OCI-M1 (cell line): ENCODE results near the gene KRTCAP2.
"Not testable (repeated sequence)": the region's sequence is repeated elsewhere in the genome, so short reads cannot be mapped to it uniquely, and the experiment has no call there.

ENCODE experiments used
- DNase-seq: peaks from one replicate; lab custom pipeline; 2025; lab: John Stamatoyannopoulos, UW

KRTCAP2 gene

DNA sequence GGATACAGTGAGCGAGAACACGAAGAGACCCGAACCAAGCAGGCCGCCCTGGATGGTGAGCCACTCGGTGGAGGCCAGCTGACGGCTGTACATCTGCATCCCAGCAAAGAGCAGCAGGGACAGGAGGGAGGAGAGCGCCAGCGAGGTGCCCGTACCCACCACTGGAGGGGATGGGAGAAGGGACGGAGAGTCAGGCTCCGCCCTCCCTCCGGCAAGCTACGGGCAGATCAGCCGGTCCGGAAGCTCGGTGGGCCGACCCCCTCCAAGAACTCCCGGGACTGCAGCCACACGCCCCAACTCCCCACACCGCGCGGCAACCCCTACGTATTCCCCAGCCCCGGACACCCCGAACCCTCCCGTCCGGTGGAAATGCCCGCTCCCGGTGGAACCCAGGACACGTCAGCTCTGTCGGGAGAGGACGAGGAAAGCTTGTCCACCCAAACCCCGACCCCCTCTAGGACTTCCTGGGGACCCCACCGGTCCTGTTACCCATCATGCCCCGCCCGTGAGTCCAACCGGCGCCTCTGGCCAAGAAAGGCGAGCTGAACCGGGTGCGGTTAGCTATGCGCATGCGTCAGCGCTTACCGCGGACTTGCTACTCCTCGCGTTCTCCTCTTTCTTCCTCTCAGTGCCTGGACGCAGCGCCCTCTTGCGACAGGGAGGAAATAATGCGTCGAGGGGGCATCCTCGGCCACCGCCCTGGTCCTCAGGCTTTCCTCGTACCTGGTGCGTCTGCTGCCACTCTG, at the start of gene KRTCAP2:
Gene KRTCAP2 (minus strand): TSS at position 573 of the 746 bp plus-strand sequence. CDS start 80 bp downstream, at position 493.
- DNase-seq, result peak; percentile 98

DNA sequence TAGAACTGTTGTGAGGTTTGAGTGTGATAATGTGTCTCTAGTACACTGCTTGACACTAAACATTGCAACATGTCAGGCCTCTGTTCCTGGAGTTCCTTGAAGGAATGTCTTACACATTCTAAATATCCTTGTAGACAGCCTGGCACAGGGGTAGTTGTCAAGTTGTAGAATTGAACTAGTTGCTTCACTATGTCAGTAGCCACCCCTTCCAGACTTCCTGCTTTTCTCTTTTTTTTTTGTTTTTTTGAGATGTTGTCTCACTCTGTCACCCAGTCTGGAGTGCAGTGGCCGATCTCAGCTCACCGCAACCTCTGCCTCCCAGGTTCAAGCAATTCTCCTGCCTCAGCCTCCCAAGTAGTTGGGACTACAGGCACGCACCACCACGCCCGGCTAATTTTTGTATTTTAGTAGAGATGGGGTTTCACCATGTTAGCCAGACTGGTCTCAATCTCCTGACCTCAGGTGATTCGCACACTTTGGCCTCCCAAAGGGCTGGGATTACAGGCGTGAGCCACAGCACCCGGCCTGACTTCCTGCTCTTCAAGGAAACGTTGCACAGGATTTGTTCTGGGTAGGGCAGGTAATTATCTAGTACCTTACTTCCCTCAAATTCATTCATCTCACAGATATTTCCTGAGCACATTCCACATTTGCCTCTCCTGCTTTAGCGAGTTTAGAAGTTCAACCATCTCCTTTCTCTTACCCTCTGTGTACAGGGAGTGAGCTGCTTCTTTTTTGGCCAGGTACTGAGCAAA, 47.3 kb upstream of the KRTCAP2 start:
- DNase-seq, result not testable (repeated sequence)

DNA sequence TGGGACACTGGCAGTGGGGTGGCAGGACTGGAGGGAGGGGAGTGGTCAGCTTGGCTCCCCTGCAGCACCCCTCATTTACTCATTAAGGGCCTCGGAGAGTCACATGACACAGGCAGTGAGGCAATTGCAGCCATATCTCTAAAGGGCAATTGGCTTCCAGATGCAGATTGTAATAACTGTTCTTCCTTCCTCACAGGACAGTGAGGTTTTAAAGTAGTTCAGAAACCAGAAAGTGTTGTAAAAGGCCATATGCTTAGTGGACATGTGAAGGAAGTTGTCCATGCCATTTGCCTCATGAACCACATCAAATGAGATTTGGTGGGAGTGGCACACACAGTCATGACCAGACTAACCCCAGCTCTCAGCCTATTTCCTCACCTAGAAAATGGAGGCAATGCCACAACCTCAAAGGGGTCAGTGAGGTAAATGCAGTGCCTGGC, 46.5 kb upstream of the KRTCAP2 start:
- peak; percentile 76 for DNase-seq

DNA sequence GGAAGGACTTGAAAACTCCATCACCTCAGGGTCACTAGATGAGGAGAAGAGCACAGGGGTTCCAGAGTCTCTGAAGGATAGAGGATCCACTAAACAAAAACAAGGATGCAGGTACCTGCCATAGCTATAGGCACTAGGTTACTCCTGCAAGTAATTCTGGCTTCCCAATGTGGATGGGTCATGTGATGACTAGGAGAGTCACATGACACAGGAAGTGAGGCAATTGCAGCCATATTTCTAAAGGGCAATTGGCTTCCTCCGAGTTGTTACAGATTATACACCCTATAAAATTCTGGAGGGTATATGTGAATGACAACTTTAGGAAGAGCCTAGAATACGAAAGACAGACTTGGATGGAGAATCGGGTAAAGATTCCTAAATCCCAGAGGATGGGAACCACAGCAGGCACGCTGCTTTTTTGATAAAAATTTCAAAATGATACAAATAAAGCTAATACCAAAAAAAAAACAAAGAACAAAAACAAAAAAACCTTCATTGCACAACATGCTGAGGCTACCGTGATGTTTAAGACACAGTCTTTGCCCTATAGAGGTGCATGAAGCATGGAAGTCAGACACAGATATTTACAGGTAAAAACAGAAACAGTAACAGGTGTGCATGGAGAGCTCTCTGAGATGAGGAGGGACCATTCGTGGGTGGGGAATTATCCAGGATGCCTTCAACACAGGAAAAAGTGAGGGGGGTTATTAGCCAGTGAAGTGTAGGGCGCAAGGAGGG, 45.9 kb upstream of the KRTCAP2 start:
- DNase-seq, result peak; percentile 78

DNA sequence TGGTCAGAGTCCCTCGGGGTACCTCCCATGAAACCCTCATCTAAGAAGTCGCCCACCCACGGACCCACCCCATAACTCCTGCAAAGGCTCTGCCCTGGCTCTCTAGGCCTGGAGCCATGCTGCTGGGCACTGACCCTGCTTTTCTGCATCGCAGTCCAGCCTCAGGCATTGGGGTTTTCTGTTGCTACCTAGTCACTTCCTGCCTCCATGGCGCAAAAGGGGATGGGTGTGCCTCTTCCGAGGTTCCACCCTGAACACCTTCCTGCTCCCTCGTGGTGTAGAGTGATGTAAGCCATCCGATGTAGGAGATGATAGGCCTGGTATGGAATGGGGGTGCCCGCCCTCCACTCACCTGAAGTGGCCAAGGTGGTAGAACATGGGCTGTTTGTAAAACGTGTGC, 41.6 kb upstream of the KRTCAP2 start:
- not testable (repeated sequence) for DNase-seq

DNA sequence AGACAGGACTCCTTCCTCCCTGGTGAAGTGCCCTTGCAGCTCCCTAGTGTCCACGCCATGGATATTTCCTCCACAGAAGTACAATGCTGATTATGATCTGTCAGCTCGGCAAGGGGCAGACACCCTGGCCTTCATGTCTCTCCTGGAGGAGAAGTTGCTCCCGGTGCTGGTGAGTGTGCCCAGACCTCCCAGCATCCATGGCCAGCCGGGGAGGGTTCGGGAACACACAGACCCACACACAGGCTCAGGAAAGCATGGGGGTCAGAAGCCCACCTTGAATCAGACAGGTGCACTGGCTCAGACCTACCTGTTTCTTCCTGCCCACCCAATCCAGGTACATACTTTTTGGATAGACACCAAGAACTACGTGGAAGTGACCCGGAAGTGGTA, 38.9 kb upstream of the KRTCAP2 start:
- not testable (repeated sequence) for DNase-seq

DNA sequence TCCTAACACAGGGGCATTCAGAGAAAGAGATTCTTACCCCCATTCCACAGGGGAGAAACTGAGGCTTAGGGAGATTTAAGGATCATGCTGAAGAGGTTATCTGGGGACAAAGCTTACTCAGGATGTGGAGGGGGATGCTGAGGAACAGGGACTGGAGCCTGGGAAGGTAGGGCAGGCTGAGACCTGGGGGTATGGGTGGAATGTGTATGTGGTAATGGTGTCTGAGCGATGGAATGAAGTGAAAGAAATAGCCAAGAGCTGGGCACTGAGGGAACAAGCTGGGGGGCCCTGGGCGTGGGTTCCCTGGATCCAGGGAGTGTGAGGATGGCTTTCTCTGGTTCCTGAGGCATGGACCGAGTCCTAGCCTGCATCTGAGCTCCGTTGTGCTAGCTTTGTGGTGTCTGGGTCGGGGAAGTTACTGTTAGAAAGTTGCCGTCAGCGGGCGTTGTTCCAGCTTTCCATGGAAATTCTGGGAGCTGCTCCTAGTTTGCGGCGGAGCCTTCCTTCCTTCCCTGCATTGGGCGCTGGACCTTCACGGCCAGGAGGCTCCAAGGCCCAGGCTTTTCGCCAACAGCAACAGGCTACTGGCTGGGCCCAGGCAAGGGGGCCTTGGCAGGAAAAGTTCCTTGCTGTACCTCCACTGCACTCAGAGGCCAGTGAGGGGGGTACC, 38.4 kb upstream of the KRTCAP2 start:
- DNase-seq, result not testable (repeated sequence)

DNA sequence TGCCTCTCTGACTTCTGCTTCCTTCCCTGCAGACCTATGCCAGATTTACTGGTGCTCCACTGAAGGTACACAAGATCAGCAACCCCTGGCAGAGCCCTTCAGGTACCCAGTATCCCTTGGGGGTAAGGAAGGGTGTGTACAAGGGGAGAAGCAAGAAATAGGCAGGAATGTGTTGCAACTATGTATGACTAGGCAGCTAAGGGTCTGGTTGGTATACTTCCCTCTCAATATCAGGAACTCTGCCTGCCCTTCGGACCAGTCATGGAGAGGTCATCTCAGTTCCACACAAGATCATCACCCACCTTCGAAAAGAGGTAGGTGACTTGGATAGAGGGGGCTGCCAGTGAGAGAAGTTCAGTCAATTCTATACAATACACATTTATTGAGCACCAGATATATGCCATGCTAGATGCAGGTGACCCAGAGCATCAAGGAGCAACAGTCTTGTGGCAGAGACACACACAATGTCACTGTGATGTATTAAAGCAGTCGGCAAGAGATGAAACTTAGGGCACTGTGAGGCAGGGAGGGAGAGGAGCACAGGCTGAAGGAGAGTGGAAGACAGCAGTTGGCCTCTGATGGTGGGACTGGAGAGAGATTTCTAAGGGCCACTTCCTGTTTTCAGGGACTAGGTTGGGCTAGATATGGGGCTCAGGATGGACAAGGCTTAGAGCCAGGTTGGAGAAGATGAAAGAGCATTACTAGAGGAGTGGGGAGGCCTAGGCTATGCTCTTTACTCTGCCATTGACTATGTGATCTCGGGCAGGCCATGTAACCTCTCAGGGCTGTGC, 37.4 kb upstream of the KRTCAP2 start:
- no peak for DNase-seq

DNA sequence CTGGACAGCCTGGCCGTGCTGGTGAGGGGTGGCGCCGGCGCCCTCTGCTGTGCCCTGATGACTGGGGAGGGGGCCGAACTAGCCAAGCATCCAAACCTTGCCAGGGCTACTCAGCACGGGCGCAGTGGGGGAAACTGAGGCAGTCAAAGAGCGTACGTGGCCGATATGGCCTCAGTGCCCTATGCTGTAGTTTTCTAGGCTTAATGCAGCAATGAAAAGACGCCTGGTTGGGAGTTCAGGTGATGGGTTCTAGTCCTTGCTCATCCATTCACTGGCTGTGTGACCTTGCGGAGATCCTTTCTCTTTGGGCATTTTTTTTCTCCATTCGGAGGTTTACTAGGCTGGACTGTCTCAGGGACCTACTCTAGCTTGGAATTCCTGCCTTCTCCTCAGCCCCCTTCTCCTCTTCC, 36.2 kb upstream of the KRTCAP2 start:
- peak; percentile 67 for DNase-seq

DNA sequence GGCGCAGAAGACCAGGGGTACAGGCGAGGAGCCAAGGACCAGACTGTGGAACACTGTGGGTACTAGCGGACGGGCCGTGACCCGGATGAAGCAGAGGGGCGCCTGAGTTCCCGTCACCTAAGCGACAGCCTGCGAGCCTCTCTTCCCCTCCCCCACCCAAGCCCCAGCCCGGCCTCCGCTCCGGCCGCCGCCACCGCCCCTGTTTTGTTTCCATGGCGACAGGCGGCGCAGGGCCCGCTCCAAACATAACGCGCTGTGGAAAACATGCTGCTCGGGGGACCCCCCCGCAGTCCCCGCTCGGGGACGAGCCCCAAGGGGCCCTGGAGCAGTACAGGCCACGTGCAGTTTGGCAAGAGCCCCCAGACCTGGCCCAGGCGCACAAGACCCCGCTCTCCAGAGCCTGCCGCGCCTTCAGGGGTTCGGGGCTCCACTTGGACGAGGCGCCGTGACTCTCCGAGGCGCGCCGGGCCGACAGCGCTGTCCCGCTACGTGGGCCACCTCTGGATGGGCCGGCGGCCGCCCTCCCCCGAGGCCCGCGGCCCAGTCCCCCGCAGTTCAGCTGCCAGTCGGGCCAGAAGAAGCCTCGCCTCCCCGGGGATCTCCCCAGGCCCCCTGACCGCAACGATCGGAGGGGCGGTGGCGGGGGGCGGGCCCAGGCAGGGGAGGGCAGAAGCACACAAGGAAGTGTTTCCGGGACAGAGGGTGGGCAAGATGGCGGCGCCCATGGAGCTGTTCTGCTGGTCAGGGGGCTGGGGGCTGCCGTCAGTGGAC, 35.6 kb upstream of the KRTCAP2 start, which contains the start of gene MTX1:
Gene MTX1 (plus strand): TSS at position 155 of the 771 bp plus-strand sequence. CDS start 110 bp downstream, at position 265.
- DNase-seq, result peak; percentile 92

DNA sequence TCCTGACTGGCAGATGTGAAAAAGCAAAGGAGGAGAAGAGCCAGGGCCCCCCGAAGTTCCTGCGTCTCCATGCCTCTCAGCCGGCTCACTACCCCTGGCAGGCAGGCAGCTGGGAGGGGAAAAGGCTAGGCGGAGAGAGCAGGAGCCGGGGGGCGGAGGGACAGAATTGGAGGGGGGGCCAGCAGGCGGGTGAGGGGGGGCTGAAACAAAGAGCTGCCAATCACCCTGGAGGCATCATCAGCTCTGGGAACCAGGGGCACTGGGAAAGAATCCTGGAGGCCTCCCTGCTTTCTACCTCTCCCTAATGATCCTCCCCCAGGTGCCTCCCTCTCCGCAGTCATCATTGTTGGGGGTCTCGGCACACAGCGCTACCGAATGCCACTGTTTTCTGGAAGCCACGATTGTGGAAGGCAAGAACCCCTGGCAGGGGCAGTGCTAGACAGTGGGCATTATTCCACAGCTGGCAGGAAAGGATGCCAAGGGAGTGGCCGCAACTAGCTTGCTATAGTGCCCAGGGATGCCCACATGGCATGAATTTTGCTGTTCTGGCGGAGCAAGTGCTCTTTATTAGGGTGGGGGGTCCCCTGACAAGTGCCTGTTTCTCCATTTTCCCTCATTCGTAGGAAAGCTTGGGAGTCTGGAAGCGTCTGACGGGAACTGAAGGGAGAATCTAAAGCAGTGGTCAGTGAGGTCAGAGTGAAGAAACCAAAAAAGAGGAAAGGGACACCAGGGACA, 34.9 kb upstream of the KRTCAP2 start, which contains the start of gene THBS3:
Gene THBS3 (minus strand): TSS at position 92 of the 735 bp plus-strand sequence. CDS start 21 bp downstream, at position 71.
- no peak for DNase-seq

DNA sequence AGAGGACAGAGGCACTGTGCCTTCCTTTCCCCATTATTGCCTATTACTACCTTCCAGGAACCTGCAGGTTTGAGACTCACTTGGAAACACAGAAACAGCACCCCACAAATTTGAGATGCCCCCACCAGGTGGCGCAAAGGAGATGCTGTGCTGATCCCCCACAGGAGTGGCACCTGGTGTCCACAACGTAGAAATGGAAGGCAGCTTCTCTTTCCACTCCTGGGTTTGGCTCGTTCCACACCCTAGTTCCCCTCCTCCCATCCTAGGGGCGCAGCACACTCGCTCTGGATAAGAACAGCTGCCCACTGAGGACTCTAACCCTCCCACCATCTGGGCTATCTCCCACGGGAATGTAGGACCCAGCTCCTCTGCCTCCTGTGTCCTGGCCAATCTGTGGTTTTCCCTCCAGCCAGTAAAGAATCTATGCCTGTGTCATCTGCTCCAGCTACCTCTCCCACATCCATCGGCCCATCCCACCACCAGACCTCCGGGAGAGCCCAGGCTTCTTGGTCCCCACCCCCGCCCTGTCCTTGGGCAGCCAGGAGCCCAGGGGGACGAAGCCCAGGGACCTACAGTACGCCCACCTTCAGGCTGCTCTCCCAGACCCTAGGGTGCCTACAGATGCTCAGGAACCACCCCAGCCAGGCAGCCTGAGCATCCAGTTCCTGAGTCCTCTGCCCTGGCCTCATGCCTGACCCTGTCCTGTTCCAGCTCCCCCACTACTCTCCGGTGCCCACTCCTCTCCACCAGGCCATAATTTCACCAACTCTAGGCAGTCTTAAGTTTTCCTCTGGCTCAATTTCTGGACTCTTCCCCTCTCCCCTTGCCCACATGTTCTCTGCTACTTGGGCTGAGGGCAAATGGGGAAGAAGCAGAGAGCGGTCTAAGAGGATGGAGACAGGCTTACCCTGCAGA, 34.0 kb upstream of the KRTCAP2 start:
- peak; percentile 93 for DNase-seq

DNA sequence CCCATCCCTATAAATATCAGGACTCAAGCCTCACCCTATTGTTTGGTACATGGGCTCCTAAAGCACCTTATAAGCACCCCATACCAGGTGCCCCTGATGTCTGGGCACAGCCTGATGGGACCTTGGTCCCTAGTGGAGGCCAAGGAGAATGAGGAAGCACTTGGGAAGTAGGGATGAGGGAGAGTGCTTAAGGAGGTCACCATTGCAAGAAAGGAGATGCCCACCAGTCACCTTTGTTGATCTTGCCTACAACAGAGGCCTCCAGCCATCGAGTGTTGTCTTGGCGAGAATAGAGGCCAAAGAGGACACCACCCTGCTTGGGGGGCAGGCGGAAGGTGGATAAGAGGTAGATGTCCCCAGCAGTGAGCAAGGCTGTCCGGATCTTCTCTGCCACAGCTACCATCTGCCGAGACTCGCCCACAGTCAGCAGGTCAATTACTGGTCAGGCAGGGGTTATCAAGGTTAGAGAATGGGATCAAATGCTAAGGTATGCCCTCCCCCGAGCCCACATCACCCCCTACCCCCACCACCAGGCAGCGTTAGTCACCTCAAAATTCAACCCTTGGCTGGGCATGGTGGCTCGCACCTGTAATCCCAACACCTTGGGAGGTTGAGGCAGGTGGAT, 33.0 kb upstream of the KRTCAP2 start:
- no peak for DNase-seq

DNA sequence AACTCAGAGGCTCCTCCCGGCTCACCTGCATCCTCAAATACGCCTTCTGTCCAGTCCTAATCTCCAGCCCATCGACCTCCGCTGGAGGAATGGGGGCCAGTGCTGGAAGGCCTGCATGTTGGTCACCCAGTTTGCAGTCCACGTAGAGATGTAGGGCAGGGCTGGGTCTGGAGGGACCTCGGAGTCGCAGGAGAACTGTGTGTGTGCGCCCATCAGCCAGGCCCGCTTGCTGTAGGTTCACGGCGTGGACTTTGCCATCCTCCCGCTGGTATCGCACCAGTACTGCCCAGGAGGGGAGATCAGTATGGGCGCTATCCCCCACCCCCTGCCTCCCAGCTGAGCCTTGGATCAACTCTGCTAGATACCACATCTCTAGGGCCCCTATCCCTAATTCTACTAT, 31.9 kb upstream of the KRTCAP2 start:
- DNase-seq, result no peak

DNA sequence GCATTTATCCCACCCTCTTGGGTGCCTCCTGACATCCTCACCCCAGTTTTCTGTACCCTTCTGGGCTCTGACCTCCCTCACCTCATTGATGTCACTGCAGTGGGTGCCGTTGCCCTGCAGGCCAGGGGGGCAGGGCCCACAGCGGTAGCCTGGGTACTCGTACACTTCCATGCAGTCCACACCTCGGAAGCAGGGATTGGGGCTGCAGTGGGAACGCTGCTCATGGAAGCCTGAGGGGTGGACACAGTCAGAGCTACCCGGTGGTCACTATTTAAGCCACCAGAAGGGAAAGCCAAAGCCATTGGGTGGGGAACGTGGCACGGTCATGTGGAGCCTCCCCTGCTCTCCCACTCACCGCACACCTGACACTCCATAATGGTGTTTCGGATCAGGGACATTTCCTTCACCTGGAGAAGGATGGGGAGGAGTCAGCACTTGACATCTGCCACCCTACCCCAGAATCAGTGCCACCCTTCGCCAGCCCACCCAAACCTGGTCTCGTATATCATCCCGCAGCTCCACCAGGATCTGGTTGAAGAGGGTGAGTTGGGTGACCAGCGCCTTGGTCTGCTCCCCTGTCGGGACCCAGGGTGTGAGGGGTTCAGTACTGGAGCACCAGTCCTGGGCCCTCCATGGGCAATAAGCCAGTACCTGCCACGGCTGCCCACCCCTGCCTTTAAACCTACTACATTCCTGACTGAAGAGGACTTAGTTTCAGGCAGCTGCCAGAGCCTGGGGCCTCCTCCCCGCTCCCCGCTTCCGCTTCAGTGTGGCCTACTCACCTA, 29.8 kb upstream of the KRTCAP2 start:
- DNase-seq, result no peak

DNA sequence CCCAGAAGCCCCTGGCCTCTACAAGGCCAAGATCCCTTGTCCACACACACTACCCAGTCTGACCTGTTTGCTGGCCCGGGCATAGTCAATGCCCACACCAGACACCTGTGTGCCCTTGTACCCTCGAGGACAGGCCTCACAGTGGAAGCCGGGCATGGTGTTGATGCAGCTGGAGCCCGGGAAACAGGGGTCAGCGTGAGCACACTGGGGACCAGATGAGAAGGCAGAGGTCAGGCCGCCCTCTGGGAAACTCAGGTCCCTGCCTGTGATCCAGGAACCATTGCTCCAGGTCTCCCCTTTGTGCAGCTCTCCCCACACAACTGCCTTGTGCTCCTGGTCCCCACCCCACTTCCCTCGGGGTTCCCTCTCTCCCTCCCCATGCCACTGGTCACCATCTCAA, 29.1 kb upstream of the KRTCAP2 start:
- no peak for DNase-seq

DNA sequence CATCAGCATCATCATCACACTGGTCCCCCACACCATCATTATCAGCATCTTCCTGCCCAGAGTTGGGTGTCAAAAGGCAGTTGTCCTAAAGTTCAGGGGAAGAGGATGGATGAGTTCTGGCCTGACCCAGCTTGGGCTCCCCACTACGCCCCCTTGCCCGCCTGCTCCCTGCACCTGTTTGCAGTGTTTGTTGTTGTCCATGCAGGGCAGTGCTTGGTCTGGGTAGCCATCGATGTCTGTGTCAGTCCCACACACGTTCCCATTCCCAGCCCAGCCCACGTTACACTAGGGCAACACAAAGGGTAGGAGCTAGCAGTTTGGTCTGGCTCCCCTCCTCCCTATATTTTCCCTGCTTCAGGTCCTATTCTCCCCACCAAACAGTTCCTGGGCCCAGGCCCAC, 27.8 kb upstream of the KRTCAP2 start:
- DNase-seq, result no peak
